KG1 (cell line): ENCODE measurements around the gene CMTM1.
A peak's percentile ranks its signal among the peaks of the same experiment; 100 is the strongest.

ENCODE experiments used
- DNase-seq: peaks from one replicate; lab custom pipeline; 2025; lab: John Stamatoyannopoulos, UW

The CMTM1 gene

GRCh38 chr16:66539623-66540469 is 26.4 kb upstream of the CMTM1 start:
- DNase-seq: no peak

DNA sequence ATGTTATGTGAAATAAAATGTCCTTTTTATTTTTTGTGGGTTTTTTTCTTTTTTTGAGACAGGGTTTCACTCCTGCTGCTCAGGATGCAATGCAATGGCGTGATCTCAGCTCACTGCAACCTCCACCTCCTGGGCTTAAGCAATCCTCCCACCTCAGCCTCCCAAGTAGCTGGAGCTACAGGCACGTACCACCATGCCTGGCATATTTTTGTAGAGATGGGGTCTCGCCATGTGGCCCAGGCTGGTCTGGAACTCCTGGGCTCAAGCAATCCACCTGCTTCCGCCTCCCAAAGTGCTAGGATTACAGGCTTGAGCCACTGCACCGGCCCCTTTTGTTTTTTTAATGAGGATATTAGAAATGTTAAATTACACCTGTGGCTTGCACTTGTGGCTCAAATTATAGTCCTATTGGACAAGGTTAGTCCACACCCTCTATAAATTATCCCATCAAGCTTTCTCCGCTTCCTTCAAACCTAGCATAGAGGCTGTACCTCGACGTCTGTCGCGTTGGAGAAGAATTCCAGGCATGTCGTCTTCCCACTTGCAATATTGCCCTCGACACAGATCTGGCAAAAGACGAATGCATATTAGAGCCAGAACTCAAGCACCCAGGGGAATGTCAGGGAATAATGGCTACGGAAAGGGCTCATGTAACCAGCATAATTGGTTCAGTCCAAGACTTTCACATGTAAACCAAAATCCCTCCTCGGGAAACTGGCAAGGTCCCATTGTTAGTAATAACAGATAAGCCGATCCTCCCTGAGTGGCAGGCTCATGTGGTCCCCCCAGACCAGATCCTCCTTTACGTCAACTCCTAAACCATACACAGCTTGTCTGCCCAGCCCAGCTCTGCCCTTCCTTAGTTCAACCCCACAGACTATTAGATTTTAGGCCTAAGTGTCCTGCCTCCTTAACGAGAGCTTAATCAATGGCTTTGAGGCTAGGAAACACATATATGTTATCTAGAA is 24.6 kb upstream of the CMTM1 start:
- no peak for DNase-seq

DNA sequence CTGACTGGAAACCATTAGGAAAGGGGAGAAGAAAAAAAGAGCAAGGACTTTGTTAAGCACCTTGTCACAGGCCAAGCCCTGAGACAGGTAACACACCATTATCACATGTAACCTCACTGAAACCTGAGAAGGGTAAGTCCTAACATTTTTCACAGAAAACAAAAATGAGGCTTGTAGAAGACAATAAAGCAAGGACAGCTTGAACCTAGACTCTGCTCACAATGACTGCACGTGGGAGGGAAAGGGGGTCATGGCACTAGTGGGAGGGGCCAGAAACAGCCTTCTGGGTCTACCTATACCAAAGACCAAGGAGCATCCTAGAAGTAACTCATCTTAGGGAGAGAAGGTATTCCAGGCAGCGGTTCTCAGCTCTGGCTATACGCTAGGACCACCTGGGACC is 23.8 kb upstream of the CMTM1 start:
- DNase-seq: no peak

DNA sequence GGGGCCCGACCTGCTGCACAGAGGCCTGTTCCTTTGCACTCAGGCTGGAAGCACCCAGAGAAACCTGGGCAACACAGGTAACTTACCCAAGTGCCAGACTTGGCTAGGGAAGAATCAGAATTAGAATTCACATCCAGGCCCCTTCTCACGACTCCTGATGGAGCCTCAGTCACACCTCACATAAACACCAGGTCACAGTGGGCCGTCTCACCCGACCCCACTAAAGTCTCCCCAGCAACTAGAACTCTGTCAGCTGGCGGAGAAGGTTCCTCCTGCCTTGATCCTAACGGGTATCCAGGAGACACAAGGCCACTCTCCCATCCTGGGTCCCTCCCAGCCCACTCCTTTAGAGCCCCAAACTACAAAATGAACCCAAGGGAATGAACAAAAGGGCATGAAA is 22.7 kb upstream of the CMTM1 start:
- DNase-seq: no peak

- DNase-seq: no peak
These were observed 22.1 kb upstream of the CMTM1 start for GRCh38 chr16:66544016-66544757.

DNA sequence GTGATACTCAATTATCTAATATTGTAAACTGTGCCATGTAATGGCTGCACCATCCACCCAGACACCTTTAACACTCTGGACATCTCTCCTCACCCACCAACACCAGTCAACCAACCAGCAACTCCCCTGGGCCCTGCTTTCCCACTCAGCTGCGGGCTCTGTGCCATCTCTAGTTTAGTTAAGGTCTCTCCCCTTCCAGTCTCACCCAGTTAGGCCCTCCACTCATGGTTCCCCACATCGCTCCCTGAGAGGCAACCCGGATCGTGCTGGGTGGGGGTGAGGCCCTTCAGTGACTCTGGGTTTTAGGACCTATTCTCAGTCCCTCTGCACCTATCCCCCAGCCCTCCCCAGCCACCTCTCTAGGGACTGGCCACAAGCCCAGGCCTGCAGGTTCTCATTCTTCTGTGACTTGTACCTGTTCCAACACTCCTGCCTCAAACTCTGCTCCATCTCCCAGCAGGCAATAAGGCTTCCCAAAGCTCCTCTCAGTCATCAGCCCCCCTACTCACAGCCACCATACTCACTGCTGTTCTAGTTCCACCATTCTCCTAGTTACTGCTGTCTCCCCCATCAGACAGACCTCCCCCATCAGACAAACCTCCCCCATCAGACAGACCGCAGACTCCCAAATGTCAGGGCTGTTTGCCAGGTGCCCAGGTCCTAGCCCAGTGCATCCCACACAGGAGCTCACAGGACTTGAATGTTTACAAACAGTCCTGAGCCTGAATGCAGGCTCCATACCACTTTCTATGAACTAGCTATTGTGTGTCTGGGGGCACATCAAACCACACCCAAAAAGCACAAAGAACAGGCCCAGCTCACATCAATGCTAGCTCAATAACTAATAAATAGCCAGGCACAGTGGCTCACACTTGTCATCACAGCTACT is 18.9 kb upstream of the CMTM1 start:
- DNase-seq: no peak

DNA sequence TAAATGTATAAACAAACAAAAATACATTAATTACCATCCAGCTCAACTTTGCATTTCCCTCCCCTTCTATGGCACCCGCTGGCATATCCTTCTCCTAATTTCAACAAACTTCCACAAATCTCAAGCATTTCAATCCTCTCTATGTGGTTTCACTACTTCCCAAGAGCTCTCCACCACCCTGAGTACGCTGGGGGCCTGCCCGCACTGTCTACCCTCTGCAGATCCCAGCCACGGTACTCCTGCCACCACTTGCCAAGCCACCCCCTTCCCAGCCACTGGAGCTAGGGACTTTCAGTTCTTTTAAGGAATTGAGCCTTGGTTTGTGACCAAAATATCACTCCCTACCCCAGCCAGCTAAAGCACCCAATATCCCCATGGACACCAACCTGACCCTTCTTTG is 18.2 kb upstream of the CMTM1 start:
- DNase-seq: no peak

- no peak for DNase-seq
These were observed 17.4 kb upstream of the CMTM1 start for GRCh38 chr16:66548868-66549267.

- peak; percentile 41 for DNase-seq
These were observed 16.7 kb upstream of the CMTM1 start, which contains the start of gene TK2 for GRCh38 chr16:66549284-66550131. Gene TK2, minus strand, starts transcription at chr16:66550122. Its CDS starts 61 bp downstream, at chr16:66550061.

DNA sequence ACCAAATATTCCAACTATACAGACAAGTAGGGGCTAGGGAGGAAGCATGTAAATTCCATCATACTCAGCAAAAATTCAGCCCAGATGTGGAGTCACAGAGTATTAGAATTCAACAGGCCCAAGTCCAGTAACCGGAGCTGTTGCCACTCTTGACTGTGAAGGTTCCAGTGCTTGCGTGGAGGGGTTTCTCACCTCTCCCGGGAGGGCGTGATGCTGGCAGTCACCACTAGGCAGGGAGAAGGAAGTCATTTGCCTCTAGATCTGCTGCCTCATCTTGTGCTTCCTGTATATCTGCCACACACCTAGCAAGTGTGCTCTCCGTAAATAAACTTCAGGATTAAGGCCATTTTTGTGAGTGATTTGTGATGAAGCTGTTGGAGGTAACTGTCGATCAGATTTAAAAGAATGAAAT is 14.9 kb upstream of the CMTM1 start:
- DNase-seq: peak; percentile 56

- DNase-seq: peak; percentile 56
These were observed 14.4 kb upstream of the CMTM1 start for GRCh38 chr16:66551788-66552285.

DNA sequence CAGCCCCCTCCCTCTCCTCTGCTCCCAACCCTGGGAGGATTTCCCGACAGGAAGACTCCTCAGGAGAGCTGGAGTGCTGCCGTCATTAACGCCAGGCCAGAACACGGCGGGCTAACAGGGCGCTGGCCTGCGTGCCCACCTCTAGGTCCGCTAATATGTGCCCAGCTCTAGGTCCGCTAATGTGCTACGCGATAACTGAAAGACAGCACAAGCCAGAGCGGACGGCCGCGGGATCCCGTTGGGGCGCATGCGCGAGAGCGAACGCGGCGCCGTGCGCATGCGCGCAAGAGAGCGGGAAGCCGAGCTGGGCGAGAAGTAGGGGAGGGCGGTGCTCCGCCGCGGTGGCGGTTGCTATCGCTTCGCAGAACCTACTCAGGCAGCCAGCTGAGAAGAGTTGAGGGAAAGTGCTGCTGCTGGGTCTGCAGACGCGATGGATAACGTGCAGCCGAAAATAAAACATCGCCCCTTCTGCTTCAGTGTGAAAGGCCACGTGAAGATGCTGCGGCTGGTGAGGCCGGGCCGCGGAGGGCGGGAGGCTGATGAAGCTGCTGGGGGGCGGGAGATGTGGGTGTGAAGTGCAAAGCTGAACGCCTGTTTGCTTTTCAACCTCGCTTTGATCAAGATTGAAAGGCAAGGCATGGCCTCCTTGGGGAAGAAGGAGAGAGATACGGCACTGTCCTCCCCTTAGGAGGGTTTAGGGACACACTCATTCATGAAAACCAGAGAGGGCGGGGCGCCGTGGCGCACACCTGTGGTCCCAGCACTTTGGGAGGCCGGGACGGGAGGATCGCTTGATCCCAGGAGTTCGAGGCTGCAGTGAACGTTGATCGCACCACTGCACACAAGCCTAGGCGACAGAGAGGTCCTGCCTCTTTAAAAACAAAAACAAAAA is 13.7 kb upstream of the CMTM1 start, which contains the start of gene CKLF:
Gene CKLF, plus strand, starts transcription at position 291 of the 892 bp plus-strand sequence. Its CDS starts 140 bp downstream, at position 431.
- peak; percentile 93 for DNase-seq

DNA sequence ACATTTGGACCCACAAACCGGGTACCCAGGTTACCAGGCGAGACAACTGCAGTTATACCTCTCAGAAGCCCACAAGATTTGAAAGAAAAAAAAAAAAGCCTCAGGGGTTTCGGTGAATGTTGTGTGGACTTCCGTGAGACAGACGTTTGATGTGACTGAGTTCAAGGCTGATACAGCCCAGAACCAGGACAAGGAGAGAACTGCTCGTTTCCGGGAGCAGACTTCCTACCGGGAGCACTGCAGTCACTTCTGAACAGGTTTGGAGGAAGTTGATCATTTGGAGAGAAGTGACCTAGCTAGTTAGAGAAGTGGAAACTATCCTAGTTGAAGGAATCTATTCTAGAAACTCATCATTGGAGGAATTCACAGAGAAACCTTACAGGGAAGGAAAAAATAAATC is 13.0 kb upstream of the CMTM1 start:
- DNase-seq: no peak

DNA sequence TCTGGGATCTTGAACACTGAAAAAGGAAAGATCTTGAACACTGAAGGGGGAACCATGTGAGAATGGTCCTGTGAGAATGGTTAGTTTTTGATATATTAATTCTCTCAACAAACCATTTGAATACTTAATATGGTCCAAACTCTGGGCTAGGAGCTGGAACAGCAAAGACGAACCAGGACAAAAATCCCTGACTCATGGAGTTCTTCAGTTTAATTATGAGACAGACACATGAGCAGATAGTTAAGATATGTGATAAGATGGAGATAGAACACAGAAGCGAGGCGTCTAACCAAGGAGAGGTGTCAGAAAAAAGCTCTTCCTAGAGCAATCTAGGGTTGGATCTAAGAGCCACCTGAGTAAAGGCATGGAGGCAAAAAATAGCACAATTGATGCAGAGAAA is 12.2 kb upstream of the CMTM1 start:
- DNase-seq: no peak

DNA sequence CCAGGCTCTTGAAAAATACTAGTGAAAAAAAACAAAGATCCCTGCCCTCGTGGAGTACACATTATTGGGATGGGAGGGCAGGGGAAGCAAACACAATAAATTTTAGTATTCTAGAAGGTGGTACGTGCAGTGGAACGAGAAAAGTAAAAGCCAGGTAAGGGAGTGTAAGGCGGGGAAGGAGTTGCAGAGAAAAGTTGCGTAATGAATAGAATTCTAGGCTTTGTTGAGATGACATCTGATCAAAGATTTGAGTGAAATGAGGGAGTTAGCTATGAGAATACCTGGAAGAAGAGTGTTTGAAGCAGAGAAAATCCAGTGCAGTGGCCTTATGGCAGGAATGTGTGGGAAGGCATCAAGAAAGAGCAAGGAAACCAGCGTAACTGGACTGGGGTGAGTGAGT is 11.7 kb upstream of the CMTM1 start:
- no peak for DNase-seq

DNA sequence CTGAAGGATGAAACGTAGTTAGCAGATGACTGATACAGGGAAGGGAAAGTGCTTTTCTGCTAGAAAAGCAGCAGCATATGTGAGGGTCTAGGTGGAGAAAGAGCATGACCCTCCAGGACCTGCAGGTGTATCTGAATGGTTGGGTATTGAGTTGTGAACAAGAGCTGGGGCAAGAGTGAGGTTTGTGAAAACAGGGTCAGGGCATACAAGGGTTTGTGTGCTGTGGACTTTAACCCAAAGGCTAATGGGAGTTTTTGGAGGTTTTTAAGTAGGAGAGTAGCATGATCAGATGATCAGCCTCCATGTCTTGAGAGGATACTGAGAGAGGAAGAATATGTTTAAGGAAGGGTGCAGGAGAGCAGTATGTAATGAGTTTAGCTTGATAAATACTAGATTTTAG is 6.1 kb upstream of the CMTM1 start:
- no peak for DNase-seq

GRCh38 chr16:66561381-66562080 is 4.7 kb upstream of the CMTM1 start:
- DNase-seq: no peak

- DNase-seq: no peak
These were observed 3.8 kb upstream of the CMTM1 start for GRCh38 chr16:66562409-66562808.
